DMS 273 (cell line): ENCODE results near the gene RANBP3.
"Not testable (repeated sequence)": the region's sequence is repeated elsewhere in the genome, so short reads cannot be mapped to it uniquely, and the experiment has no call there.

ENCODE experiments used
- DNase-seq: peaks from one replicate; lab custom pipeline; 2025; ENCODE audit not compliant: unreplicated experiment; lab: John Stamatoyannopoulos, UW

Gene RANBP3

DNA sequence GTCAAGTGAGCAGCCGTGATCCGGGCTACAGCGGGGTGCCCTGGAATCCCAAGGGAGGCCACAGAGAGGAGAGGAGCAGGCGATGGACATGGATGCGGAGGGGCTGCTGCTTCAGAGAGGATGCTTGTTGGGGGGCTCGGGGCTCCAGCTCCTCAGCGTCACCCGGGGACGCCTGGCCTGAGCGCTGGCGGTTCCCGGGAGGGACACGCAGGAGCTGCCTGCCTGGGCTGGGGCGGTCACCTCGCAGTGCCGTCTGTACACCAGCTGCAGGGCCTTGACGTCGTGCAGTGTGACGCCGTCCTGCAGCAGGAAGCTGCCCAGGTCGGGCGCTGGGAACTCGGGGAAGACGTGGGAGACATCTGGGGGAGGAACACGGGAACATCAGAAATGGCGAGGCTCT is 29.9 kb upstream of the RANBP3 start:
- DNase-seq = no peak

DNA sequence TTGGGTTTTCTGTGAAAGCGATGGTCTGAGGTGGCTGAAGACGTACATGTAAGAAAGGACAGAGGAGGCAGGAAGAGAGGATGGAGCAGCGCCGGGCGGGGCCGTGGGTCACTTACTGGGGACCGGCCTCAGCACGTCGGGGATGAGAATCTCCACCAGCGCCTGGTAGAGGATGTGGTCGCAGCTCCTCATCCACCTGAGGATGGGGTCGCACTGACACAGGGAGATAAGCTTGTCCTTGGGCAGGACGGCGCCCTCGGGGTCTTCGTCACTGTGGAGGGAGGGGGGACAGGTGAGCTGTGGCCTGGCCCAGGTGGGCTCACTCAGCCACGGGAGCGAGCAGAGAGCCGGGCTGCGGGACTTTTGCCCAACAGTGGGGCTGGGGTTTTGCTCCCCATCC is 29.0 kb upstream of the RANBP3 start:
- DNase-seq = no peak

DNA sequence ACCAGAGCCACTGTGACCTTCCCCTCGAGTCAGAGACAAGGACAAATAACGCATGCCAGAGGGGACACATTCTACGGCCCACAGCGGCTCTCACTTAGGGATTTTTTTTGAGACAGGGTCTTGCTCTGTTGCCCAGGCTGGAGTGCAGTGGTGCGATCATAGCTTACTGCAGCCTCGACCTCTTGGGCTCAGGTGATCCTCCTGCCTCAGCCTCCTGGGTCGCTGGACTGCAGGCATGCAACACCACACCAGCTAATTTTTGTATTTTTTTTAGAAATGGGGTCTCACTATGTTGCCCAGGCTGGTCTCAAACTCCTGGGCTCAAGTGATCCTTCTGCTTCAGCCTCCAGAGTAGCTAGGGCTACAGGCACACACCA is 28.1 kb upstream of the RANBP3 start:
- not testable (repeated sequence) for DNase-seq

DNA sequence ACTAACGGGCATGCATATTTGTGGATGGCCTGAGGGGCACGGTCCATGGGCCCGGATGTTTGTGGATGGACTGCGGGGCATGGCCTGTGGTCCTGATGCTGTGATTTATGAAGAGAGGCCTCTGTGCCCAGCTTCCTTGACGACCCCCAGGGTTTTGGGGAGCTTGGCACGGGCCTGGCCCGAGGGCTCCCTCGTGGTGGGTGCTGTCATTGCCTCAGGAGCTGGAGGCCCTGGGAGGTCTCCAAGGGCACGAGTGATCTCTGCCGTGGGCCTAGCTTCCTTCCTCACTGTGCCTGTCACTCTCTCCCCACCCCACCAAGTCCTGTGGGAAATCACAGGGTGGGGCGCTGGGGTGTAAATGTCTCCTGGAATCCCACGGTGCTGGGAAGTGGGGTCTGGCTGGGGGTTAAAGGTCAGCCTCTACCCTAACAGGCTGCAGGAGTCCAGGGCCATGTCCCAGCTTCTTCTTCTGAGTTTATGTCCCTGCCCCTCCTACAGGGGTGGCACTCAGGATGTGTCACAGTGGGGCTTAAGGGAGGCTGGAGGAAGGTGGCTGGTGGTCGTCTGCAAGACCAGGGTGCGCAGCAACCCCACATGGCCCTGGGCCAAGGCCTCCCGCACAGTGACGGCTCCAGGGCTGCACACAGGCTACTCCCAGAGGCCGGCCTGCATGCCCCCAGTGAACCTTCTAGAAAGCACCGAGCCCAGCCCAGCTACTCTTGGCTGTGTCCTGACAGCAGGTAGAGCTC is 27.6 kb upstream of the RANBP3 start:
- DNase-seq = no peak

DNA sequence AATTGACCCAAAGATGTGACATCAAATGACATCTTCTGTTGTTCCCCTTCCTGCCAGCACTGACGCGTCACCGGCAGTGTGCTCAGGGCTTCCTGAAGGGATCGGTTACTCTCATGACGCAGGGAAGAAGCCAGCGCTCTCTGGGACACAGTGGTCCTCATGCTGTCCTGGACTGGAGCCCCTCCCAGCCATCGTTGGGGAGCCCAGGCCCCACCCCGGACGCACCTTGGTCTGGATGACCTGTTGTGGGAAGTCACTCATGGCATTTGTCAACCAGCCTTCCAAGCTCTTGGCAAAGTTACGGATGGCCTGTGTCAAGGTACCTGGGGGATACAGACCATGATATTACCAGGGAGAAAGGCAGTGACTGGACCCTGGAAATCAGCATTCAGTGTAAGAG is 26.0 kb upstream of the RANBP3 start:
- DNase-seq = no peak

DNA sequence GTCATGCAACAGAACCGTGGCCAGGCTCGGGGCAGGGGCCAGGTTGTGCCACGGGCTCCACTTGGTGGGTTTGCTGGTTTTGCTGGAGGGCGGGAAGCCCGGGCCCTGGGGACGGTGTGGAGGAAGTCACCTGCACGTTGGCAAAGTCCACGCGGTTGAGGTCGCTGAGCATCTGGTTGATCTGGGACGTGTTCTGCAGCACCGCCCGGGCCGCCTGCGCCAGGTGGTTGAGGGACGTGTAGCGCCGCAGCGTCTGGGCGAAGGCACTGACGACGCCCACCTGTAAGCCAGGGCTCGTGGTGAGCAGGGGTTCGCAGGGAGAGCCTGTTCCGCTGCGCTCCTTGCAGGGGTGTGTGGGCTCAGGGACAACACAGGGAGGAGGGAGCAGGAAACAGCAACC is 24.7 kb upstream of the RANBP3 start:
- DNase-seq = no peak

DNA sequence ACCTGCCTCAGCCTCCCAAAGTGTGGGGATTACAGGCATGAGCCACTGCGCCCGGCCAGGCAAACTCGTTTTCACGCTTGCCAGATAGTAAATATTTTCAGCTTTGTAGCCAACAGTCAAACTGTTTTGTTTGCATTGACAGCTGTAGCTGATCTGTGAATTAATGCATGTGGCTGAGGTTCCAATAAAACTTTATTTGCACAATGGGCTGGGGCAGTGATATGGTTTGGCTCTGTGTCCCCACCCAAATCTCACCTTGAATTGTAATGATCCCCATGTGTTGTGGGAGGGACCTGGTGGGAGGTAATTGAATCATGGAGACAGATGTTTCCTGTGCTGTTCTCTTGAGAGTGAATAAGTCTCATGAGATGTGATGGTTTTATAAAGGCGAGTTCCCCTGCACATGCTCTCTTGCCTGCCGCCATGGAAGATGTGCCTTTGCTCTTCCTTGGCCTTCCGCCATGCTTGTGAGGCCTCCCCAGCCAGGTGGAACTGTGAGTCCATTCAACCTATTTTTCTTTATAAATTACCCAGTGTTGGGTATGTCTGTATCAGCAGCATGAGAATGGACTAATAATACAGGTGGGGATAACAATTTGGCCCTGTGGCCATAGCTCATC is 22.4 kb upstream of the RANBP3 start:
- DNase-seq = no peak

DNA sequence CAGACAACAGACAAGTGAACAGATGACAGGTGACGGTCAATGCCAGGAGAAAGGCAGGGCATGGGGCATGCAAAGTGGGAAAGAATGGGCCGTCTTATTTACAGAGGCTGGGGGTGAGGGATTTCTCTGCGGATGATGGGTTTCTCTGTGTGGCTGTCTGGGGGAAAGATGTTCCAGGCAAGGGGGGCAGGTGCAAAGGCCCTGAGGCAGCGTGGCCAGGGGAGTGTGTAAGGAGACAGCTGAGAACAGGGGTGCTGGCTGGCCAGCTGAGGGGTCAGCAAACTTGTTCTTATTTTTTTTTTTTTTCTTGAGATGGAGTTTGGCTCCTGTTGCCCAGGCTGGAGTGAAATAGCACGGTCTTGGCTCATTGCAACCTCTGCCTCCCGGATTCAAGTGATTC is 21.8 kb upstream of the RANBP3 start:
- no peak for DNase-seq

DNA sequence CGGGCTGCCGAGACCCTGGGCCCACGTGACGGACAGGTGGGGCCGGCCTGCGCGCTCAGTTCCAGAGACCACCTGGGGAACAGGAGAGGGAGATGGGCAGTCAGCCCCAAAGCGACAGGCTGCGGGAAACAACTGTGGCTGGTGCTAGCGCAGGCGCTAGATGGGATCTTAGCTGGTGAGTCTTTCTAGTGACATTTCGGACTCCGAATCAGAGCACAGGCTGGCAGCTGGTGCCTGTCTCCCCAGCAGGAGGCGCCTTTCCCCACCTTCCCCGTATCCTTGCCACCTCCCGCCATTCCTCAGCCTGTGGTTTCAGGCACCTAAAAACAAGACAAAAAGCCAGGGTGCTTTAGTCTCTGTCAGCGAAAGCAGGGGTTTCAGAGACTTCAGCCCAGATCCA is 19.4 kb upstream of the RANBP3 start:
- no peak for DNase-seq

DNA sequence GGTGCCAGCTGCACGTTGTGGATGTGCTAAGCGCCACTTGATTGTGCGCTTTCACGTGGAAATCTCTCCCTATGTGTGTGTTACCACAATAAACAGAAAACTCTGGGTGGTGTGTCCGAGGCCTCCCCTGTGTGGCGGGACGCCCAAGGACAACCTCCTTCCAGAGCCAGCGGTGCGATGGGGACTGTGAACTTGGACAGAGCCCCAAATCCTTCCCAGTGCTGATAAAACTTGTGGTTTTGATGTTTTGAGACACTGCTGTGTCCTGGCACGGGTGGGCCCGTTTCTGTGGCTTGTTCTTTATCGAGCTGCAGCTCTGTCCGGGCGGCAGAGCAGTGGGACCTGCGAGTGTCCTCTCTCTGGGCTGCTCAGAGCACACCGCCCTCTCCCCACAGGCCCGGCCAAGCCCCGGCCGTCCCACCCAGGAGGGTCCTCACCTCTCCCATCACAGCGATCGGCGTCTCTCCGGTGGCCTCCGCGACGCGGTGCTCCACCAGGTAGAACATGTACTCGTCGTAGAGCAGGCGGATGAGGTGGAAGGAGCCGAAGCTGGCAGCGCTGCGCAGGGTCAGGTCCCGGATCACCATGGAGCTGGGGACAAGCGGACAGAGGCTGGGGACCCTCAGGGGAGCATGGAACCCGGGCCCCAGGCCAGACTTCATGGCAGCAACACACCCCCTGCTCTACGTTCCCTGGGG is 18.8 kb upstream of the RANBP3 start:
- DNase-seq = no peak

DNA sequence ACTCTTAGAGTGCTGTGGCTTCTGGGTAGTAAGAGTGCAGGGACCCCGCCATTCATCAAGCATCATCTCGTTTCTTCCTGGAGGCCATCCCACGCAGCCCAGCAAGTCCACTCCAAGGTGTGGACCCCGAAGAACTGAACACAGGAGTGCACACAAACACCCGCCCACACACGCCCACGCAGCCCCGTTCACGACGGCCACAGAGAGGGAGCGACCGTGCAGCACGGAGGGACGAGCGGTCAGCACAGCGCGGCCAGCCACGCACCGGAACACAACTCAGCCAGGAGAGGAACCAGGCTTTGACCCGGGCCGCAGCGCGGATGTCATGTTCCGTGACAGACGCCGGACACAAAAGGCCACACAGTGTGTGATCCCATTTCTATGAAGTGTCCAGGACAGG is 18.2 kb upstream of the RANBP3 start:
- DNase-seq = no peak

DNA sequence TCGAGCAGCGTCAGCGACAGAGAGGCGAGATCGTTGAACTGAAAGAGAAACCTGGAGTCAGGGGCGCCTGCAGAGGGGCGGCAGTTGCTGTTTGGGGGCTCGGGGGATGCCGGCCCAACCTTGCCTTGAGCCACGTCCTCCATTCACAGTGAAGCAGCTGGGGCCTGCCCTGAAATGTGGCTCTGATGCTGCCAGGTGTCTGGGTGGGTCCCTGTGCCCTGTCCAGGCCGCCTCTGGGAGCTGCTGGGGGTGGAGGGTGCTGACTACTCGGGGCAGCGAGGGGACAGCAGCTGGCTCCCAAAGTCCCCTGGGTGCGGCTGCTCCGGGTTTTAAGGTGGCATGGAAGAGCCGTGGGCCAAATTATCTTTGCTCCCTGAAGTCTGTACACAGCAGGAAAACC is 17.7 kb upstream of the RANBP3 start:
- no peak for DNase-seq

DNA sequence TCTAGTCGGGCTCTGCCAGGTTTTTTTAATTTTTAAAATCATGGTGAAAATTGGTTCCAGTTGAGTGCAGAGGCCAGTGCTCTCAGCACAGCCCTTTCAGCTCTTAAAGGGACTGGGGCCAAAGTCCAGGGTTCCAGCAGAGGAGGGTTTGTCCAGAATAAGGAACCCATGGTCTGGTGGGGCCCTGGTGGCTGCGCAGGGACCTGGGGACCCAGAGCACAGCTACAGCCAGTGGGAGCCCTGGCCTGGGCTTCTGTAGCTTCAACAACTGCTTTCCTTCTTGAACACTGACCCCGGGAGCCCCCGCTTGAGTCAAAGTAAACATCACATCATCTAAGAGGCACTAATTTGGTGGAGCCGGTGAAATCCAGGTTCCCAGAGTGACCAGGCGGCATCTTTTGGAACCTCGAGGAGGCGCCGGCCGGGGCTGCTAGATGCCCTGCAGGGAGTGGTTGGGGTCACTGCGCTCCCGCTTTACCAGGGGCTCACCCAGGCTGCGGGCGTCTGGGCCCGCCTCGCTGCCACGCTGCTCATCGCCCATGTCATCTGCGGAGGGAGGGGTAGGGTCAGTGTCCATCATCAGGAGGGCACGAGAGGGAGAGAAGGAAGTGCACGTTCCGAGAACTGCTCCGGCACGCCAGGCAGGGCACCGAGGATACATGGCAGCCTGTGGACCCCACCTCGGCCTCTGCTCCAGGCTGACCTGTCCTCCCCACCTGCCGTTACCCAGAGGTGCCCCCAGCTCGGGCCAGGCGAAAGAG is 16.6 kb upstream of the RANBP3 start:
- DNase-seq = no peak

DNA sequence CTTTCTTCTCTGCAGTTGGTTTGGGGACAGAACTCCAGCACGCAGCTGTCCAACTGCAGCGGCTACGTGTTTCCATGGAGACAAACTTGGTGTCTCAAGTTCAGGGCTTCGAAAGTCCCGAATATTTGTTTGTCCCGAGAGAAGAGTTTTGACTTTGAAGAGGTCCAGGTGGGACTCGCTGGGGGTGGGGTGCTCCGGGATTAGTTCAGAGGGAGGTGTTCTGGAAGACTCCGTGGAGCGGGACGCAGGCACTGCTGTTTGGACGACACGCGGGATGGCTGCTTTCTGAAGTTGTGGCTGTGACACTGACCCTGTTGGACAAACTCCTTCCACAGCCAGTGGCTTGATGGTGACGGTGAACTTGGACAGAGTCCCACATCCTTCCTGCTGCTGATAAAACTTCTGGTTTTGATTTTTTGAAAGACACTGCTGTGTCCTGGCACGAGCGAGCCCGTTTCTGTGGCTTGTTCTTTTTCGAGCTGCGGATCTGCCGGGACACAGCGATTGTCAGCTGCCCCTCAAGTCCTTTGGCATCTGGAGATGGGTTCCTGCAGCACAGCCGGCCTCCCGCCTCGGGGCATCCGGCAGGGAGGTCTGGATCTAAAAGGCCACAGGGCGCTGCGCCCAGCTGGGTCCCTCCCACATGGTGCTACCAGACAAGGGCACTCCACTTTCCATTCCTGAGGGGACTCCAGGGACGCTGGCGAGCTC is 15.9 kb upstream of the RANBP3 start:
- DNase-seq = no peak

DNA sequence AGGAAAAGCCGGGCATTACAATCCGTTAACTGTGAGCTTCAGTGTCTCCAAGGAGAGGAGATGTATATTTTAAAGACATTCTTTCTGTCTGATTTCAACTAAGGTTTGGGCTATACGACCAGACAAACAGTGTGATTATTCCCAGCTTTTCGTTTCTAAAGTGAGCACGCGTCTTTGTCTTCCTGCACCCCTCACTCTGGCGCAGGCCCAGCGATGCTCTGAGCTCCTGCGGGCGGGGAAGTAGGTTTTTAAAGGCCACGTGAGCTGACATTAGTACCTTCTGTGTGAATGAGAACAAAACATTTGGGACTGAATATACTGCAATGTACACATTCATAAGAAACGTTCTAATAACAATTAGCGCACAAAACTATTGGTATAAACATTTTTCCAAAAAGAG is 15.3 kb upstream of the RANBP3 start:
- DNase-seq = no peak

DNA sequence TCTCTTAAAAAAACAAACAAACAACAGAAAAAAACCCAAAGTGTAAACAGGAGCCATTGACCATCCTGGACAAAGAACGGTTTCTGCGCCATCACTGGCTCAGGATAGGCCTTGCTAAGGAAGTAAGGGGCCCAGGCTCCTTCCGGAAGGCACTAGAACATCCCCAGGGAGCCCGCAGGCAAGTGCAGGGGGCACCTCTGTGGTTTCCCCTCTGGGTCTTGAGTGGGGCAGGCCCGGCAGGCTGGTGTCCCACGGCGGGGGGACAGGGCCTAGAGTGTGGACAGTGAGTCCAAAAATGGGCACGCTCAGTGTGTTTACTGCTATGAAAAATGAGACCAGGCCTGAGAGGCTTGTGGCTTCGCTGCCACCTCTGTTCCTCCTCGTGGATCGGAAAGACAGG is 14.8 kb upstream of the RANBP3 start:
- DNase-seq = no peak

DNA sequence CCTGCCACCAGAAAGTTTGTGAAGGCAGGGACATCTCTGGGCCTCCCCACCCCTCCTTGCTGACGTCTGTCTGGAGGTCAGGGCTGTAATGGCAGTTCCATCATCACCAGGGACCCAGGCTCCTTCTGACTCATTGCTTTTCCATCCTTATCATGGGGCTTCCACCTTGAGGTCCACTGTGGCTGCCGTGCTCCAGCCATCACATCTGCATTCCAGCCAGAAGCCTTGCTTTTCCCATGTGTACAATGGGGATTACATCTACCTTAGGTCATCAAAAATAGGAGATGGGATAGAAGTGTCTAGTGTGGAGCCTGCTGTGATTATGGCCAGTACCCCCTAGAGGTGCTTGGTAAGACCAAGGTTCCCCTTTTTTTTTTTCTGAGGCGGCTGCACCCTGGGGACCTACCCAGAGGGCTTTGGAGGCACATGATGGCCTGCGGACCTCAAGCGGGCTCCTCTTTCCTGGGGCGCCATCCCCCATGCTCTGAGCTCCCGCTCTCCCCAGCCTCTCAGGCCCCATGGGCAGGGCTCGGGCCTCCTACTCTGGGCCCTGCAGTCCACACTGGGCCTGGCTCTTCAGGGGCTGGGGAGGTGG is 13.4 kb upstream of the RANBP3 start:
- no peak for DNase-seq

DNA sequence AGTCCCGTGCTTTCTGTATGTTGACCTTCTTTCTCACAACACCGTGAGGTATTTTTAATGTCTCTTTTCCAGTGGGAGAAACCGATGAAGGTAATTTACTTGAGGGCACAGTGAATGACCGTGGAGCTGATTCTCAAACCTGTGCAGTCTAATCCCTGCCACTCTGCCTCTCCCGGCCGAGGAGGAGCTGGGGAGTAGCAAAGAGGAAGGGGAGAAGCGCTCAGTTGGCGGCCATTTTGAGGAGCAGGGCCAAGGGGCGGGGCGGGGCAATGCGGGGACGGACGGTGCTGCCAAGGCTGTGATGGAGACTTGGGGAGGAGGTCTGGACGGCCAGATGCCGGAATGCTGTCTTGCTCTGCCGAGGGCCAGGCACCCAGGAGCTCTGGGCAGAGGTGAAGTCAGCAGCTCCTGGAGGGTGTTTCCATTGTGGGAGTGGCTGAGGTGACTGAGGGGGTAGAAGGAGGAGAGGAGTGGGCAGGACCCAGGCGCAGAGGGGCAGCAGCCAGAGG is 12.4 kb upstream of the RANBP3 start:
- peak; percentile 83 for DNase-seq

DNA sequence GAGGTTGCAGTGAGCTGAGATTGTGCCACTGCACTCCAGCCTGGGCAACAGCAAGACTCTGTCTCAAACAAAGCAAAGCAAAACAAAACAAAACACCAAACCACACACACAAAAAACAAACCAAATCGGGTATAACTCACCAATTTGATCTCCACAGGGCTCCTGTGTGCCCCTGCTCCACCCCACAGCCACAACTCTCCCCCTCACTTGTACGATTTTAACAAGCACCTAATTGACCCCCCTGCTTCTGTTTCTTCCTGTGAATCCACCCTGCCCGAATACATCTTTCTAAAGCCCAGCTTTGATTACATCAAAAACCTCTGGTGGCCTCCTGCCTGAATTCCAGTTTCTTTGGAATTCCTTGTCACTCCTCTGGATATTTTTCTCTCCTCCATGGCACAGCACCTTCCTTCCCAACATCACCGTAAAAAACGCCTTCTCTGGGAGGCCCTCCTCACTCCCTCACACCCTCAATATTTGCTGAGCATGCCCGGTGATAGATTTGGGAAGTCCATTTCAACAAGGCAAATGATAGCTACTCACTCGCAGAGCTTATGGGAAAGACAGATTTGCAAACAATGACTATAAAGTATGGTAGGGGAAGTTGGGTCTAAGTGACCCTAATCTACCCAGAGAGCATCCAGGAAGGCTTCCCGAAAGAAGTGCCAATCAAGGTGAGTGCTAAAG is 11.6 kb upstream of the RANBP3 start:
- no peak for DNase-seq
